Activated B cell treated with CpG ODN at 0.5 μM for 24 hours (primary cell): ENCODE data around the gene GDPGP1. TPM values are rescaled to one million over a fixed set of nuclear protein-coding genes. Genes with fewer than 3 reads are reported as not detected.

Source experiments
- ATAC-seq: fragments of 200-7000 bp; cut with Tn5 transposase; one replicate; pipeline ENCODE4 v1.10.0; 2021; ENCODE audit warnings: low read depth, mild to moderate bottlenecking, moderate library complexity
- CTCF ChIA-PET: fragments of 350-600 bp; sonication (Branson Sonifier 250); formaldehyde crosslinking; loops from one replicate; lab custom pipeline; 2021; ENCODE audit warnings: antibody characterized with exemption; lab: Charles Lee
- POLR2A ChIA-PET: fragments of 350-600 bp; sonication (Branson Sonifier 250); formaldehyde crosslinking; loops from one replicate; lab custom pipeline; 2021; ENCODE audit warnings: antibody characterized with exemption; lab: Charles Lee
- DNase-seq: peaks from one replicate; pipeline ENCODE4 v3.0.0; 2022
- H3K27ac Mint-ChIP-seq: one replicate; pipeline ENCODE4 v1.8.0; 2020; ENCODE audit warnings: mixed read lengths
- H3K27me3 Mint-ChIP-seq: one replicate; pipeline ENCODE4 v1.8.0; 2021; ENCODE audit warnings: mixed read lengths
- H3K36me3 Mint-ChIP-seq: one replicate; pipeline ENCODE4 v1.8.0; 2021; ENCODE audit warnings: low read depth, mixed read lengths
- H3K4me1 Mint-ChIP-seq: one replicate; pipeline ENCODE4 v1.8.0; 2021; ENCODE audit warnings: mixed read lengths
- H3K4me3 Mint-ChIP-seq: one replicate; pipeline ENCODE4 v1.8.0; 2020; ENCODE audit warnings: mild to moderate bottlenecking, mixed read lengths
- H3K9me3 Mint-ChIP-seq: one replicate; pipeline ENCODE4 v1.8.0; 2020; ENCODE audit warnings: mixed read lengths
- CTCF ChIP-seq: fragments of 200-600 bp; IDR thresholded peaks from one replicate; pipeline ENCODE4 v1.8.0; 2022; ENCODE audit warnings: antibody characterized with exemption, mild to moderate bottlenecking
- intact Hi-C: fragments of 100-400 bp; cut with micrococcal nuclease; formaldehyde crosslinking; loops from one replicate; pipeline ENCODE4 v1.15.1; 2024
- total RNA-seq: library from RNA; stranded (reverse); gene quantifications from 2 replicates; pipeline ENCODE4 v1.2.3, GENCODE V29; 2022

The GDPGP1 gene
- total RNA-seq, 1 donor from 2014 or later, result 6.2 TPM

- H3K27me3 Mint-ChIP-seq, result no peaks in the 10 kb centered on the region
- no peak overlapping the region for H3K27ac Mint-ChIP-seq
- DNase-seq (no peak), ATAC-seq (peak; percentile 68)
- intact Hi-C loops, result loop anchor here (1.0 to 2.0 kb wide), 4 partner anchors 54 to 143 kb away; partner anchors contain the start of gene CIB1
- H3K36me3 Mint-ChIP-seq, result no peaks in the 10 kb centered on the region
- no peak for TF ChIP-seq CTCF
- CTCF ChIA-PET, result interaction anchor here (0.7 to 1.3 kb wide), 4 partner anchors 14 to 145 kb away, joined by 3 read pairs; no protein-coding TSS in a partner anchor
- H3K4me3 Mint-ChIP-seq, result no peak overlapping the region
- no peaks in the 10 kb centered on the region for H3K9me3 Mint-ChIP-seq
- POLR2A ChIA-PET, result interaction anchor here (0.7 to 0.8 kb wide), 3 partner anchors 53 to 134 kb away, joined by 5 to 13 read pairs (median 11); partner anchors contain the start of gene GDPGP1
- H3K4me1 Mint-ChIP-seq, result peaks cover 3% of the 10 kb centered on the region
These were observed 52.7 kb downstream of the GDPGP1 start for GRCh38 chr15:90286678-90287077.

- intact Hi-C loops, result loop anchor here (2.0 kb wide), 1 partner anchor 54 kb away; the partner anchor contains the start of gene CIB1
- ATAC-seq (no peak), DNase-seq (no peak)
- Mint-ChIP-seq H3K27me3 (no peaks in the 10 kb centered on the region), H3K9me3 (no peaks in the 10 kb centered on the region), H3K4me3 (no peak overlapping the region), H3K36me3 (no peaks in the 10 kb centered on the region), H3K4me1 (peaks cover 5% of the 10 kb centered on the region), H3K27ac (no peak overlapping the region)
- CTCF ChIA-PET, result interaction anchor here (0.9 to 1.3 kb wide), 3 partner anchors 14 to 145 kb away, joined by 3 read pairs; no protein-coding TSS in a partner anchor
- POLR2A ChIA-PET, result interaction anchor here (0.7 to 0.8 kb wide), 3 partner anchors 53 to 135 kb away, joined by 5 to 13 read pairs (median 11); partner anchors contain the start of gene GDPGP1
- TF ChIP-seq CTCF, result no peak
These were observed 53.1 kb downstream of the GDPGP1 start for GRCh38 chr15:90287101-90287500.

GRCh38 chr15:90287946-90288345 is 53.9 kb downstream of the GDPGP1 start:
- Mint-ChIP-seq H3K27me3 (no peaks in the 10 kb centered on the region), H3K9me3 (no peaks in the 10 kb centered on the region), H3K27ac (no peak overlapping the region), H3K4me1 (peaks cover 5% of the 10 kb centered on the region), H3K4me3 (no peak overlapping the region), H3K36me3 (no peaks in the 10 kb centered on the region)
- no peak for DNase-seq
- ChIA-PET CTCF (interaction anchor here (1.7 kb wide), 1 partner anchor 126 kb away, joined by 4 read pairs; no protein-coding TSS in a partner anchor), POLR2A (no interaction called here)
- TF ChIP-seq CTCF, result no peak
- intact Hi-C loops, result loop anchor here (2.0 kb wide), 1 partner anchor 55 kb away; the partner anchor contains the start of gene CIB1
- ATAC-seq, result no peak

GRCh38 chr15:90291679-90292356 is 57.8 kb downstream of the GDPGP1 start:
- Mint-ChIP-seq H3K27me3 (peaks cover 8% of the 10 kb centered on the region), H3K4me1 (peaks cover 11% of the 10 kb centered on the region), H3K4me3 (no peak overlapping the region), H3K36me3 (no peaks in the 10 kb centered on the region), H3K9me3 (no peaks in the 10 kb centered on the region), H3K27ac (no peak overlapping the region)
- TF ChIP-seq CTCF, result no peak
- DNase-seq (no peak), ATAC-seq (no peak)
- POLR2A ChIA-PET, result no interaction called here
- intact Hi-C loops, result no loop called here
- CTCF ChIA-PET, result interaction anchor here (1.1 to 1.9 kb wide), 2 partner anchors 24 to 90 kb away, joined by 3 to 5 read pairs; no protein-coding TSS in a partner anchor
